NT2/D1 (cell line): Measurements from ENCODE around the gene CORO1C.

Experiments
- DNase-seq: peaks from one replicate; pipeline ENCODE4 v3.0.0-alpha.2; 2011; ENCODE audit warnings: low read depth, low spot score
- H3K27me3 ChIP-seq: 2 replicates; pipeline ENCODE4 v1.6.0; 2011; ENCODE audit warnings: mild to moderate bottlenecking; ENCODE audit not compliant: insufficient read length, insufficient read depth
- H3K36me3 ChIP-seq: 2 replicates; pipeline ENCODE4 v1.6.1; 2011; ENCODE audit warnings: mild to moderate bottlenecking, low read length, mixed read lengths; ENCODE audit not compliant: insufficient read depth, insufficient read length
- H3K4me1 ChIP-seq: 2 replicates; pipeline ENCODE4 v1.5.1; 2011; ENCODE audit not compliant: insufficient read depth, insufficient read length
- H3K4me3 ChIP-seq: 2 replicates; pipeline ENCODE4 v1.5.1; 2011; ENCODE audit warnings: low read depth; ENCODE audit not compliant: insufficient read length
- H3K9ac ChIP-seq: 2 replicates; pipeline ENCODE4 v1.6.0; 2011; ENCODE audit warnings: low read depth; ENCODE audit not compliant: insufficient read length
- H3K9me3 ChIP-seq: 2 replicates; pipeline ENCODE4 v1.5.1; 2011; ENCODE audit warnings: mild to moderate bottlenecking, low read length; ENCODE audit not compliant: insufficient read depth
- SUZ12 ChIP-seq: IDR thresholded peaks from 2 replicates; pipeline ENCODE4 v1.6.1; 2011; ENCODE audit not compliant: insufficient read length, insufficient read depth; ENCODE audit errors: extremely low read depth
- YY1 ChIP-seq: IDR thresholded peaks from 2 replicates; pipeline ENCODE4 v1.6.1; 2011; ENCODE audit not compliant: insufficient read length, insufficient read depth
- ZNF274 ChIP-seq: IDR thresholded peaks from 2 replicates; pipeline ENCODE4 v1.6.1; 2011; ENCODE audit warnings: mild to moderate bottlenecking, low read depth, low read length

The CORO1C gene

GRCh38 chr12:108615918-108616317, 115.4 kb downstream of the CORO1C start:
- TF ChIP-seq SUZ12 = no peak
- no peak for TF ChIP-seq ZNF274
- TF ChIP-seq YY1 = no peak
- Histone ChIP-seq H3K36me3 (no peaks in the 10 kb centered on the region), H3K9ac (no peak overlapping the region), H3K9me3 (peaks cover 9% of the 10 kb centered on the region; the same call in 1 of the 2 replicates), H3K4me3 (no peak overlapping the region), H3K4me1 (peaks cover 13% of the 10 kb centered on the region), H3K27me3 (no peaks in the 10 kb centered on the region)
- DNase-seq = no peak

GRCh38 chr12:108614639-108615038, 116.7 kb downstream of the CORO1C start:
- Histone ChIP-seq H3K9me3 (peaks cover 9% of the 10 kb centered on the region; the same call in 1 of the 2 replicates), H3K27me3 (no peaks in the 10 kb centered on the region), H3K4me3 (no peak overlapping the region), H3K9ac (no peak overlapping the region), H3K4me1 (peaks cover 12% of the 10 kb centered on the region), H3K36me3 (no peaks in the 10 kb centered on the region)
- TF ChIP-seq ZNF274 (no peak), YY1 (no peak), SUZ12 (no peak)
- no peak for DNase-seq

GRCh38 chr12:108614041-108614440, 117.3 kb downstream of the CORO1C start:
- peaks cover 15% of the 10 kb centered on the region for H3K4me1 ChIP-seq
- H3K9ac ChIP-seq = no peak overlapping the region

DNA sequence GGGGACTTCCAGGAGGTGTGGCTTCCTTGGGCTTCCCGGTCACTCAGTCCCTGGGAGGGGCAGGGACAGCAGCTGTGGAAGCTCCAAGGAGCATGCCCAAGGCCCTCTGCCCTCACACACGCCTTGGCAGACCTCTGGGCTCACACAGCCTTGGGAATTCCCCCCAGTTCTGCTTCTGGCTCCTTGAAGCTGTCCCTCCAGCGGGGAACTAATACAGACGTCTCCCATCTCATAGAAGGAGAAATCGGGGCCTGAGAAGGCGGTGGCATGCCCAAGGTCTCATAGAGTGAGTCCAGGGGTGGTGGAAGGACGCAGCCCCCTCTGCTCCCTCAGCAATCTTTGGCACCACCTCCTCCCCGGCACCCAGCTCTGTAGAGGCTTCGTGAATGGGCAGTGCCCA, 117.8 kb downstream of the CORO1C start:
- TF ChIP-seq YY1 (no peak), SUZ12 (no peak), ZNF274 (no peak)
- Histone ChIP-seq H3K4me1 (peaks cover 16% of the 10 kb centered on the region), H3K36me3 (no peaks in the 10 kb centered on the region), H3K27me3 (no peaks in the 10 kb centered on the region), H3K9me3 (peaks cover 9% of the 10 kb centered on the region; the same call in 1 of the 2 replicates), H3K9ac (no peak overlapping the region), H3K4me3 (no peak overlapping the region)
- no peak for DNase-seq

More at GRCh38 chr12:108614041-108614440, 117.3 kb downstream of the CORO1C start:
- no peak for TF ChIP-seq ZNF274
- TF ChIP-seq SUZ12 = no peak
- Histone ChIP-seq H3K36me3 (no peaks in the 10 kb centered on the region), H3K27me3 (no peaks in the 10 kb centered on the region), H3K4me3 (no peak overlapping the region), H3K9me3 (peaks cover 9% of the 10 kb centered on the region; the same call in 1 of the 2 replicates)
- DNase-seq = no peak

DNA sequence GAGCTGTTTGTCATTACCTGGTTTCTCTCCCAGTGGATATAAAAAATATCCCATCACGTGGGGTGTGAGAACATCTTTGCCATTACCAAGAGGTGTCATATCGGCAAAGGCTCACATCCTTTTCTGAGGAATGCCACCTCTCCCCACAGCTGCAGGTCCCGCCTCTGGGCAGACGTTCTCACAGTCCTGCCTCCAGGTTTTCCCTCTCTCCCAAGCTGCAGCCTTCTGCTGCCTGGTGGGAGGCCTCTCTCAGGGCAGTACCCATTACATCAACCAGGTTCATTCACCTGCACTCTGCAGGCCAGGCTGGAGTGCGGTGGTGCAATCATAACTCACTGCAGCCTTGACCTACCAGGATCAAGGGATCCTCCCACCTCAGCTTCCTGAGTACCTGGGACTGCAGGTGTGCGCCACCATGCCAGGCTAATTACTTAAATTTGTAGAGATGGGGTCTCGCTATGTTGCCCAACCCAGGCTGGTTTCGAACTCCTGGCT, 118.5 kb downstream of the CORO1C start:
- DNase-seq = no peak
- Histone ChIP-seq H3K27me3 (no peaks in the 10 kb centered on the region), H3K4me1 (peaks cover 17% of the 10 kb centered on the region), H3K4me3 (no peak overlapping the region), H3K9me3 (peaks cover 9% of the 10 kb centered on the region; the same call in 1 of the 2 replicates), H3K36me3 (no peaks in the 10 kb centered on the region), H3K9ac (no peak overlapping the region)
- TF ChIP-seq SUZ12 = no peak
- TF ChIP-seq ZNF274 = no peak
- no peak for TF ChIP-seq YY1

GRCh38 chr12:108611884-108612415, 119.4 kb downstream of the CORO1C start:
- Histone ChIP-seq H3K9me3 (peaks cover 9% of the 10 kb centered on the region; the same call in 1 of the 2 replicates), H3K27me3 (no peaks in the 10 kb centered on the region)
- DNase-seq = no peak

GRCh38 chr12:108610856-108611605, 120.3 kb downstream of the CORO1C start:
- DNase-seq = no peak
- no peaks in the 10 kb centered on the region for H3K36me3 ChIP-seq
- TF ChIP-seq YY1 (no peak), SUZ12 (no peak), ZNF274 (no peak)
- peaks cover 19% of the 10 kb centered on the region for H3K4me1 ChIP-seq
- no peak overlapping the region for H3K9ac ChIP-seq
- H3K9me3 ChIP-seq = peaks cover 6% of the 10 kb centered on the region; the same call in 1 of the 2 replicates
- H3K27me3 ChIP-seq = no peaks in the 10 kb centered on the region
- no peak overlapping the region for H3K4me3 ChIP-seq

More at GRCh38 chr12:108611884-108612415, 119.4 kb downstream of the CORO1C start:
- TF ChIP-seq SUZ12 (no peak), YY1 (no peak), ZNF274 (no peak)
- H3K9ac ChIP-seq = no peak overlapping the region
- no peaks in the 10 kb centered on the region for H3K36me3 ChIP-seq
- H3K4me3 ChIP-seq = no peak overlapping the region
- H3K4me1 ChIP-seq = peaks cover 15% of the 10 kb centered on the region
